Gastrocnemius medialis (tissue), 4 donors: ENCODE results near the gene SHLD1. TPM values are rescaled to one million over a fixed set of nuclear protein-coding genes. Genes with fewer than 3 reads are reported as not detected.

Source experiments
- ATAC-seq, 2 donors: fragments of 150-250 bp; one replicate each; pipeline ENCODE4 v1.9.1; 2016
- DNase-seq, 2 donors: peaks; one replicate each; pipeline ENCODE4 v3.0.0-alpha.2; 2019
- H3K27ac ChIP-seq, 4 donors: fragments of 200-600 bp; sonication (generic); 1 replicate in 1 of 4; 2 replicates in 3 of 4; pipeline ENCODE4 v1.5.1; 2016 to 2018; ENCODE audit warnings: mild to moderate bottlenecking in 2 of 4, moderate library complexity in 1 of 4
- H3K27me3 ChIP-seq, 3 donors: fragments of 200-600 bp; sonication (generic) in 2 of 3; 1 replicate in 1 of 3; 2 replicates in 2 of 3; pipeline versions ENCODE4 v1.5.1 to v1.6.0; 2016 to 2019; ENCODE audit warnings: mild to moderate bottlenecking in 1 of 3, moderate library complexity in 1 of 3
- H3K36me3 ChIP-seq, 2 donors: fragments of 200-600 bp; sonication (generic) in 1 of 2; one replicate each; pipeline ENCODE4 v1.5.1; 2017 to 2018
- H3K4me1 ChIP-seq, 2 donors: fragments of 200-600 bp; sonication (generic) in 1 of 2; one replicate each; pipeline ENCODE4 v1.5.1; 2016 to 2017; ENCODE audit warnings: mild to moderate bottlenecking in 2 of 2
- H3K4me3 ChIP-seq, 4 donors: fragments of 200-600 bp; sonication (generic) in 3 of 4; 1 replicate in 1 of 4; 2 replicates in 3 of 4; pipeline ENCODE4 v1.5.1; 2016 to 2019; ENCODE audit warnings: mild to moderate bottlenecking in 2 of 4
- H3K9me3 ChIP-seq, 3 donors: fragments of 200-600 bp; sonication (generic) in 2 of 3; 1 replicate in 1 of 3; 2 replicates in 2 of 3; pipeline ENCODE4 v1.5.1; 2016 to 2019
- POLR2A ChIP-seq, 2 donors: fragments of 450-650 bp; IDR thresholded peaks; one replicate each; pipeline ENCODE4 v1.6.1; 2017; ENCODE audit warnings: antibody characterized with exemption in 2 of 2, mild to moderate bottlenecking in 2 of 2, moderate library complexity in 2 of 2
- in situ Hi-C, 4 donors: fragments of 200-750 bp; cut with MboI; loops; one replicate each; pipeline versions ENCODE4 v1.15.0 to v1.8.0; 2017; ENCODE audit warnings: low sequenced_read_pairs in 4 of 4
- intact Hi-C: fragments of 100-400 bp; cut with DNase I; formaldehyde crosslinking; loops from one replicate; pipeline ENCODE4 v1.15.1; 2023; ENCODE audit warnings: low total_unique reads
- total RNA-seq, 4 donors: library from RNA; depleted of rRNA; stranded (reverse); fragments of >200 nt; gene quantifications; one replicate each; pipeline versions ENCODE4 v1.1.0 to v1.2.3, GENCODE V29; 2016
- TF ChIP-seq, protein P1 (sequence below), 5 experiments: fragments of 450-650 bp in 3 of 5; fragments of 200-600 bp in 2 of 5; sonication (generic) in 2 of 5; IDR thresholded peaks in 4 of 5; conservative IDR thresholded peaks in 1 of 5; 1 replicate in 4 of 5; 2 replicates in 1 of 5; pipeline ENCODE4 v1.5.1; 2016 to 2019; ENCODE audit warnings: antibody characterized with exemption in 5 of 5, mild to moderate bottlenecking in 3 of 5, moderate library complexity in 3 of 5

The SHLD1 gene
- total RNA-seq, 4 donors from 2014 or later, result 5.4 to 7.1 (median 5.8) TPM

- no peaks in the 10 kb centered on the region for H3K27me3 ChIP-seq
- intact Hi-C loops, result no loop called here
- peaks cover 3 to 6% of the 10 kb centered on the region in 2 donors for H3K4me1 ChIP-seq
- DNase-seq, result no peak
- in situ Hi-C loops, result no loop called here
- H3K9me3 ChIP-seq, result no peaks in the 10 kb centered on the region
- H3K27ac ChIP-seq, result no peak overlapping the region
- H3K36me3 ChIP-seq, result no peaks in the 10 kb centered on the region
- no peak overlapping the region for H3K4me3 ChIP-seq
- TF ChIP-seq POLR2A (IDR thresholded peaks at IDR 0.05), result no peak
- TF ChIP-seq, protein P1, sequence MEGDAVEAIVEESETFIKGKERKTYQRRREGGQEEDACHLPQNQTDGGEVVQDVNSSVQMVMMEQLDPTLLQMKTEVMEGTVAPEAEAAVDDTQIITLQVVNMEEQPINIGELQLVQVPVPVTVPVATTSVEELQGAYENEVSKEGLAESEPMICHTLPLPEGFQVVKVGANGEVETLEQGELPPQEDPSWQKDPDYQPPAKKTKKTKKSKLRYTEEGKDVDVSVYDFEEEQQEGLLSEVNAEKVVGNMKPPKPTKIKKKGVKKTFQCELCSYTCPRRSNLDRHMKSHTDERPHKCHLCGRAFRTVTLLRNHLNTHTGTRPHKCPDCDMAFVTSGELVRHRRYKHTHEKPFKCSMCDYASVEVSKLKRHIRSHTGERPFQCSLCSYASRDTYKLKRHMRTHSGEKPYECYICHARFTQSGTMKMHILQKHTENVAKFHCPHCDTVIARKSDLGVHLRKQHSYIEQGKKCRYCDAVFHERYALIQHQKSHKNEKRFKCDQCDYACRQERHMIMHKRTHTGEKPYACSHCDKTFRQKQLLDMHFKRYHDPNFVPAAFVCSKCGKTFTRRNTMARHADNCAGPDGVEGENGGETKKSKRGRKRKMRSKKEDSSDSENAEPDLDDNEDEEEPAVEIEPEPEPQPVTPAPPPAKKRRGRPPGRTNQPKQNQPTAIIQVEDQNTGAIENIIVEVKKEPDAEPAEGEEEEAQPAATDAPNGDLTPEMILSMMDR (IDR thresholded peaks at IDR 0.05 in 4 of 5, conservative IDR thresholded peaks at IDR 0.05 in 1 of 5), result no peak
- ATAC-seq, result no peak
Observed at GRCh38 chr20:5840411-5841002, 90.3 kb downstream of the SHLD1 start.

DNA sequence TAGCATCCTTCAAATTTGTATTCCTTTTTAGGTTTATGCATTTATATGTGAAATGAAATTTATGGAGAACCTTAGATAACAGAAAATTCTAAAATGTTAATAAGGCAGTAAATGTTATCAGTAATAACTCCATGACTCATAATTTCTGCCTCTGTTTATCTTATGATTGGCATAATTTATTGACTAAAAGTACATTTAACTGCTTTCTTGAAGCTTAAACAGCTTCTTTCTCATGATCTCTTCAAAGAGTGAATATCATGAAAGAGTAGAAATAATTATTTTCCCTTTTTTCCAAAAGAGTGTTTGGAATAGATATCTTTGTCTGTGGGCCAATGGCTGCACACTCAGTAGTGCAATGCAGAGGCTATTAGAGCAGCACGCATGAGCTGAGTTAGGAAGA is 91.3 kb downstream of the SHLD1 start:
- ATAC-seq (no peak), DNase-seq (no peak)
- Histone ChIP-seq H3K36me3 (no peaks in the 10 kb centered on the region), H3K27me3 (no peaks in the 10 kb centered on the region), H3K27ac (no peak overlapping the region), H3K4me3 (no peak overlapping the region), H3K4me1 (peaks cover 0 to 4% of the 10 kb centered on the region in 2 donors), H3K9me3 (no peaks in the 10 kb centered on the region)
- intact Hi-C loops, result no loop called here
- TF ChIP-seq, protein P1 (IDR thresholded peaks at IDR 0.05 in 4 of 5, conservative IDR thresholded peaks at IDR 0.05 in 1 of 5), result no peak
- TF ChIP-seq POLR2A (IDR thresholded peaks at IDR 0.05), result no peak
- in situ Hi-C loops, result no loop called here

GRCh38 chr20:5842465-5842864 is 92.3 kb downstream of the SHLD1 start:
- no peaks in the 10 kb centered on the region for H3K9me3 ChIP-seq
- in situ Hi-C loops, result no loop called here
- H3K4me1 ChIP-seq, result peaks cover 0 to 9% of the 10 kb centered on the region in 2 donors
- no peak overlapping the region for H3K27ac ChIP-seq
- H3K36me3 ChIP-seq, result no peaks in the 10 kb centered on the region
- intact Hi-C loops, result no loop called here
- H3K27me3 ChIP-seq, result no peaks in the 10 kb centered on the region
- DNase-seq (no peak), ATAC-seq (no peak)
- no peak overlapping the region for H3K4me3 ChIP-seq
- TF ChIP-seq, protein P1 (IDR thresholded peaks at IDR 0.05 in 4 of 5, conservative IDR thresholded peaks at IDR 0.05 in 1 of 5), result no peak

DNA sequence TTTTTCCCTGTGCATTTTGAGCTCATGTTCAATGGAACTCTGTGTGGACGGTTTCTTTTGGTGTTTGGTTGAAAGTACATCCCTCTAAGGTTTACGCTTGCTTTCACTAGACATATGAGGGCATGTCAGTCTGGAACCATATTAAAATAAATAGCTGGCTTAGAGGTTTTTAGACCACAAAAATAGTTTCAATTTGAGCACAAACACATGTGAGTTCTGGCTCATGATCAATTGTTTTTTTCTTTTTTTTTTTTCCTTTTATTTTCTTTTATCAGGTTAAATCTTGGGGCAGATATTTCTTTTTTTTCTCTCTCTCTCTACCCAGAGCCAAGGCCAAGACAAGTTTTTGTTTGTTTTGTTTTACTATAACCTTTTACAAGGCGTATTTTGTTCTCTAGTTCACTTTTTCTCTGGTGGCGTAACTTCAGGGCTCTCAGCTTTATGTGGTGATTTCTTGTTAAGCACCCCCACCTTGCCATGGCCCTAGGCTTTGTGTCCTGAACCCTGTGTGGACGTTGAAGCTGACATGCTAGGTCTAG is 92.9 kb downstream of the SHLD1 start:
- Histone ChIP-seq H3K36me3 (no peaks in the 10 kb centered on the region), H3K27ac (no peak overlapping the region), H3K4me3 (no peak overlapping the region), H3K9me3 (no peaks in the 10 kb centered on the region), H3K4me1 (peaks cover 0 to 9% of the 10 kb centered on the region in 2 donors), H3K27me3 (no peaks in the 10 kb centered on the region)
- in situ Hi-C loops (no loop called here), intact Hi-C loops (no loop called here)
- DNase-seq (no peak), ATAC-seq (no peak)
- TF ChIP-seq, protein P1 (IDR thresholded peaks at IDR 0.05 in 4 of 5, conservative IDR thresholded peaks at IDR 0.05 in 1 of 5), result no peak
- TF ChIP-seq POLR2A (IDR thresholded peaks at IDR 0.05), result no peak
